A549 (cell line): ENCODE results near the gene SRSF8.

Experiments
- BCL3 ChIP-seq: fragments of >200 bp; sonication (Bioruptor Twin); formaldehyde crosslinking; IDR thresholded peaks from 3 replicates; pipeline ENCODE4 v1.6.1; 2016
- CBX8 ChIP-seq: fragments of 200-600 bp; sonication (generic); IDR thresholded peaks from 2 replicates; pipeline ENCODE4 v1.6.1; 2016
- CTCF ChIP-seq: fragments of >200 bp; sonication (Bioruptor Twin); formaldehyde crosslinking; IDR thresholded peaks from 3 replicates; pipeline ENCODE4 v1.5.1; 2016
- KDM1A ChIP-seq: fragments of 200-600 bp; sonication (generic); IDR thresholded peaks from 2 replicates; pipeline ENCODE4 v1.6.1; 2016; ENCODE audit warnings: low read depth, mild to moderate bottlenecking
- MAX ChIP-seq: IDR thresholded peaks from 2 replicates; pipeline ENCODE4 v1.6.1; 2012
- RAD21 ChIP-seq, 2 experiments: fragments of >200 bp in 1 of 2; sonication (Bioruptor Twin) in 1 of 2; formaldehyde crosslinking in 1 of 2; IDR thresholded peaks in 1 of 2; conservative IDR thresholded peaks in 1 of 2; 2 replicates in 1 of 2; 3 replicates in 1 of 2; pipeline ENCODE4 v1.6.1; 2012 to 2018; ENCODE audit warnings: inconsistent platforms in 1 of 2
- TP53 ChIP-seq: fragments of 250-450 bp; sonication (Bioruptor Pico); IDR thresholded peaks from 2 replicates; pipeline ENCODE4 v1.5.0; 2021; ENCODE audit warnings: mild to moderate bottlenecking, moderate library complexity

GRCh38 chr11:95042906-95043305, 23.8 kb upstream of the SRSF8 start:
- TF ChIP-seq BCL3 (no peak), KDM1A (no peak), RAD21 (conservative IDR thresholded peaks at IDR 0.05 in 1 of 2, IDR thresholded peaks at IDR 0.05 in 1 of 2) (no peak), MAX (no peak), CTCF (no peak), TP53 (CRISPR knock-in tag) (no peak), CBX8 (no peak)
